GM19099 (cell line): Measurements from ENCODE around the gene STX19.

Experiments used
- POLR2A ChIP-seq: IDR thresholded peaks from 3 replicates; pipeline ENCODE4 v1.6.1; 2011; ENCODE audit warnings: low read depth; ENCODE audit not compliant: insufficient read length; ENCODE audit errors: extremely low read depth

Gene STX19

GRCh38 chr3:94028093-94028837 lies at the start of gene STX19:
TSS of gene STX19 (minus strand) at chr3:94028597. CDS start at chr3:94015269, 13,328 bp downstream.
- no peak for TF ChIP-seq POLR2A

- no peak for TF ChIP-seq POLR2A
These were observed 47.7 kb upstream of the STX19 start for GRCh38 chr3:94076055-94076454.

DNA sequence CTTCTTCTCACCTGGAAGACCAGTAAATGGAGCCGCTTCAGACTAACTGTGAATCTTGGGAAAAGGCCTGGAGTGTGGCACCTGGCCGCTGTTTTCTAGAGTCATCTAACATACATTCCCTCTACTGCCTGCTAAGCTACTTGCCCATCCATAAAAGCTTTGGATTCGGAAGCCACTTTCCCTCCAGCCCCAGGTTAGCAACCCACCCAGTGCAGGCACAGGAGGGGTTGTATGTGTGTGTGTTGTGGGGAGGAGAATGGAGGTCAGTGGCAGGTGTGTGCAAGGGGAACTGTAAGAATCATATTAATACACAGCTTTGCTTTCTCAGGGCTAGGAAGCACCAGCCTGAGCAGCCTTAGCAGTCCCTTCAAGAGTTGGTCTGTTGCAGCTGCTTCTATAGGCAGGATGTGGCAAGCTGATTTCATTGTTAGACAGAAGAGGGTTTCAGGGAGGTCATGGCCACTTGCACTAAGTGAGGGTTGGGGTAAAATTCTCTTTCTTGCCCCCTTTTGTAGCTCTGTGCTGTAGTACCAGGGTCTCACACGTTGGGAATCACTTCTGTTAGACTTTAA lies 43.4 kb upstream of the STX19 start:
- TF ChIP-seq POLR2A = no peak

GRCh38 chr3:94070341-94070911 lies 42.0 kb upstream of the STX19 start:
- no peak for TF ChIP-seq POLR2A

DNA sequence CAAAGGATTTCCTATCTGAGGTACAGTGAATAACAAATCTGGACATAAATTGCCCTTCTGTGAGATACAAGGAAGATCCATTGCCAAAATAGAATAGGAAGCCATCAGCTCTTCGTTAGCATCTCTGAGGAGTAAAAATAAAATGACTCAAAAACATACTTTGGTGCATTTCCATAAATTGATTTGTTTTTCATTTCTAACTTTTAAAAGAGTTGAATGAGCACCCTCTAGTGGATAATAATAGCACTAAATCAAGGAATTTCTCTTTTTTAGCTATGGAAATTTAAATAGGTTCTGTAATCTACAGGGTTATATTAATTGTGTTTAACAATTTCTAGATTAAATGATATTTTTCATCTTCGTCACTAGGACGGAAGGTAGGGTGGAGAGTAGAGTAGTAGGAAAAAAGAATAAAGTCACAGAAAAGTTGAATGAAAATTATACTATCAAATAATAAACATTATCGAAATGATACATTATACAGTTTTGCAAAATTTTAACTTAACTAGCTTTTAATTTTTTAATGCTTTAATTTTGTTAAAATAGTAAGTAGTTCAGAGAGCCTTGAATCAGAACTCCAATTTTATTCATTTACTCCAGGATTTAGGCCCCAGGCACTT lies 40.9 kb upstream of the STX19 start:
- TF ChIP-seq POLR2A = no peak

- no peak for TF ChIP-seq POLR2A
These were observed 38.4 kb upstream of the STX19 start for GRCh38 chr3:94066506-94067500.

GRCh38 chr3:94065819-94066480 lies 37.6 kb upstream of the STX19 start:
- no peak for TF ChIP-seq POLR2A

GRCh38 chr3:94065122-94065521 lies 36.7 kb upstream of the STX19 start:
- no peak for TF ChIP-seq POLR2A

GRCh38 chr3:94064243-94064860 lies 36.0 kb upstream of the STX19 start:
- no peak for TF ChIP-seq POLR2A

DNA sequence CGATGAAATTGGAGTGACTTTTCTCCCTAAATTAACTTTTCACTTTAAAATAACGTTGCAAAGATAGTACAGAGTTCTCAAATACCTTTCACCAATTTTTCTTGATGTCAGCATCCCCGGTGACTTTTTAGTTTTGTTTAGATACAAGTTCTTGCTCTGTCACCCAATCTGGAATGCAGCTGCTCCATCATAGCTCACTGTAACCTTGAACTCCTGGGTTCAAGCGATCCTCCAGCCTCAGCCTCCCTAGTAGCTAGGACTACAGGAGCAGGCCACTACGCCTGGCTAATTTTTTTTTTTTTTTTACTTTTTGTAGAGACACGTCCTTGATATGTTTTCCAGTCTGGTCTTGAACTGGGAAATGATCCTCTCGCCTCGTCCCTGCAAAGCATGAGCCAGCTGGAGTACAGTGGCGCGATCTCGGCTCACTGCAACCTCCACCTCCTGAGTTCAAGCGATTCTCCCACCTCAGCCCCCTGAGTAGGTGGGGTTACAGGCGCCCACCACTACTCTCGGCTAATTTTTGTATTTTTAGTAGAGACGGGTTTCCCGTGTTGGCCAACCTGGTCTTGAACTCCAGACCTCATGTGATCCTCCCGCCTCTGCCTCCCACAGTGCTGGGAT lies 35.2 kb upstream of the STX19 start:
- no peak for TF ChIP-seq POLR2A

- TF ChIP-seq POLR2A = peak; percentile 66
These were observed 34.4 kb upstream of the STX19 start, which contains the start of the genes DHFR2 and NSUN3 for GRCh38 chr3:94062513-94063404. TSS of gene DHFR2 (minus strand) at chr3:94062916. CDS start at chr3:94061511, 1,405 bp downstream. TSS of gene NSUN3 (plus strand) at chr3:94063061. CDS start at chr3:94063127, 66 bp downstream.

DNA sequence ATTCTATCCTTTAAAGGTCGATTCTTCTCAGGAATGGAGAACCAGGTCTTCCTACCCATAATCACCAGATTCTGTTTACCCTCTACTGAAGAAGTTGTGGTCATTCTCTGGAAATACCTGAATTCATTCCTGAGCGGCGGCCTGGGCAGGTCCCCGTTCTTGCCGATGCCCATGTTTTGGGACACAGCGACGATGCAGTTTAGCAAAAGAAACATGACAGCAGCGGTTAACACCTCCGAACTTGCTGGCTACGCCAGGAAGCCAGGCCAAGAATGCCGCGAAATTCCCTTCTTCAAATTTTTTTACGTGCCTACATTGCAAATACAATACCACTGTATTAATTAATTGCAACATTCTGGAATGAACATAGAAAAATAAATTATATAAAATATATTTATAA lies 32.9 kb upstream of the STX19 start:
- no peak for TF ChIP-seq POLR2A
